ENCODE measurements around the gene CMIP. TPM values are rescaled to one million over a fixed set of nuclear protein-coding genes. Genes with fewer than 3 reads are reported as not detected.

The CMIP gene
- polyA plus RNA-seq, 1 experiment: 2.7 TPM

DNA sequence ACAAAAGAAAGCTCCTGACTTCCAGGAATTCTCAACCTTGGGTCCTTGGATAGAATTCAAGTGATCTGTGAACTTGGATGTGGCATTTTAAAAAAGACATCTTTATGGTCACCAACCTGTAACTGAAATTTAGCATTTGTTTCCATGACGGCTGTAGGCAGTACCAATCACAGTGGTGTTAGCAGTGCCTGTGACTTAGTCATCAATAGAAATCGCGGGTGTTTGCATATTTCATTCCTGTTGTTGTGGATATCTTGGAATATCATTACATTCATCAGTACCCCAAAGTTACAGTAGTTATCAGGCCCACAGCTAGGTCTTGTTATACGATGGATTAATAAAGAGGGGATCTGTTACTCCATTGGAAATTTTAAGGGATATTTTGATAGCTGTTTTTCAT lies 81.6 kb downstream of the CMIP start:
- no peak for DNase-seq (ENCODE audit: low read depth, low spot score)
- H3K27me3 ChIP-seq (ENCODE audit: control insufficient read depth, insufficient read depth, low read length): no peaks in the 10 kb centered on the region
- no peak overlapping the region for H3K4me3 ChIP-seq (ENCODE audit: low read depth, low read length)
- TF ChIP-seq, protein P1, sequence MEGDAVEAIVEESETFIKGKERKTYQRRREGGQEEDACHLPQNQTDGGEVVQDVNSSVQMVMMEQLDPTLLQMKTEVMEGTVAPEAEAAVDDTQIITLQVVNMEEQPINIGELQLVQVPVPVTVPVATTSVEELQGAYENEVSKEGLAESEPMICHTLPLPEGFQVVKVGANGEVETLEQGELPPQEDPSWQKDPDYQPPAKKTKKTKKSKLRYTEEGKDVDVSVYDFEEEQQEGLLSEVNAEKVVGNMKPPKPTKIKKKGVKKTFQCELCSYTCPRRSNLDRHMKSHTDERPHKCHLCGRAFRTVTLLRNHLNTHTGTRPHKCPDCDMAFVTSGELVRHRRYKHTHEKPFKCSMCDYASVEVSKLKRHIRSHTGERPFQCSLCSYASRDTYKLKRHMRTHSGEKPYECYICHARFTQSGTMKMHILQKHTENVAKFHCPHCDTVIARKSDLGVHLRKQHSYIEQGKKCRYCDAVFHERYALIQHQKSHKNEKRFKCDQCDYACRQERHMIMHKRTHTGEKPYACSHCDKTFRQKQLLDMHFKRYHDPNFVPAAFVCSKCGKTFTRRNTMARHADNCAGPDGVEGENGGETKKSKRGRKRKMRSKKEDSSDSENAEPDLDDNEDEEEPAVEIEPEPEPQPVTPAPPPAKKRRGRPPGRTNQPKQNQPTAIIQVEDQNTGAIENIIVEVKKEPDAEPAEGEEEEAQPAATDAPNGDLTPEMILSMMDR (IDR thresholded peaks at IDR 0.05; ENCODE audit: low read depth, low read length): no peak
- CTCF ChIA-PET: interaction anchor here (1.3 kb wide), 1 partner anchor 27 kb away, joined by 3 read pairs; no protein-coding TSS in a partner anchor
- POLR2A ChIA-PET: no interaction called here
- H3K27ac ChIP-seq (ENCODE audit: low read depth, low read length): no peak overlapping the region
- H3K9me3 ChIP-seq (ENCODE audit: control insufficient read depth, insufficient read depth, low read length): peaks cover 4% of the 10 kb centered on the region; the same call in 1 of the 2 replicates

DNA sequence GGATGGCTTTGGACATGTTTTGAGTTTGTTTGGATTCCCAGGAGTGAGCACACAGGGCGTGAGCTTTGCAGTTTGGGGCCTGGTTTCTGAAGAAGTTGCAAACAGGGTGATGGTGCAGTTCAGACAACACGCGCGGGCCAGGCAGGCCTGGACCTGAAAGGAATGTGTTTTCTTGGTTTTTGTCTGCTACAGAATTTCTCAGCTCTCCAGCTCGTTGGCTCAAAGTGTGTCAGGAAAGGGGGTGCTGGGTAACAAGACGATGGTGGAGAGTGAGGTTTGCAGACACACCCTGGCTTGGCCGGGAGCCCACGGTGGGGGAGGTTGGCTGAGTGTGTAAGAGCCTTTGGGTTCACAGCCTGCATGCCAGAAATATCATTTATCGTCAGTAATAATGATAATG lies 82.3 kb downstream of the CMIP start:
- no peaks in the 10 kb centered on the region for H3K27me3 ChIP-seq (ENCODE audit: control insufficient read depth, insufficient read depth, low read length)
- TF ChIP-seq, protein P1 (IDR thresholded peaks at IDR 0.05; ENCODE audit: low read depth, low read length): no peak
- H3K9me3 ChIP-seq (ENCODE audit: control insufficient read depth, insufficient read depth, low read length): peaks cover 4% of the 10 kb centered on the region; the same call in 1 of the 2 replicates
- no peak for DNase-seq (ENCODE audit: low read depth, low spot score)
- ChIA-PET POLR2A (no interaction called here), CTCF (interaction anchor here (1.3 kb wide), 2 partner anchors 26 to 170 kb away, joined by 3 read pairs; no protein-coding TSS in a partner anchor)
- H3K27ac ChIP-seq (ENCODE audit: low read depth, low read length): peak overlapping the region; percentile 31
- H3K4me3 ChIP-seq (ENCODE audit: low read depth, low read length): no peak overlapping the region

DNA sequence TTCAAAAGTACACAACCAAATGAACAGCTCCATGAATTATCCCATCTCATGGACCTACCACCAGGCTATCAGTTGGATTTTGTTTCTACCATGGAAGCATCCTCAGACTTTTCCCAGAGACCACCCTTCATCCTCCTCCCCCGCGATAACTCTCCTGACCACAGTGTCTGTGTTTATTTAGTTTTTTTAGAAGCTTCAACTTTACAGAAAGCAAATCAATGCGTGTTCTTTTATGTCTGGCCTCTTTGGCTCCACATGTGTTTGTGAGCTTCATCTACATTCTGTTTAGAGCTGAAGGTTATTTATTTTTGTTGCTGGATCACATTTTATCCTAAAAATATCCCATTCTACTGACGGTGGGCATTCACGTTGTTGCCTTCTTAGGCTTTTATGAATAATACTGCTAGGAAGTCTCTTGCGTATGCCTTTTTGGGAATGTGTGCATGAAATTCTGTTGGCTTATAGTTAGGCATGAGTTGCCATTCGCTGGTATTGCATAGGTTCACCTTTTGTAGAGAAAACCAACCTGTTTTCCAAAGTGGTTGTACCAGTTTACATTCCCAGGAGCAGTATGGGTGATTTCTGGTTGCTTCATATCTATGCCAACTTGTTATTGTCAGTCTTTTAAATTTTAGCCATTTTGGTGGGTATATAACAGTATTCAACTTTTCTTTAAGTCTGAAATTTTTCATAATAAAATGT lies 83.0 kb downstream of the CMIP start:
- DNase-seq (ENCODE audit: low read depth, low spot score): no peak
- TF ChIP-seq, protein P1 (IDR thresholded peaks at IDR 0.05; ENCODE audit: low read depth, low read length): no peak
- ChIA-PET CTCF (interaction anchor here (1.3 kb wide), 1 partner anchor 169 kb away, joined by 3 read pairs; no protein-coding TSS in a partner anchor), POLR2A (no interaction called here)
- Histone ChIP-seq H3K27ac (ENCODE audit: low read depth, low read length) (no peak overlapping the region), H3K4me3 (ENCODE audit: low read depth, low read length) (no peak overlapping the region), H3K27me3 (ENCODE audit: control insufficient read depth, insufficient read depth, low read length) (no peaks in the 10 kb centered on the region), H3K9me3 (ENCODE audit: control insufficient read depth, insufficient read depth, low read length) (peaks cover 4% of the 10 kb centered on the region; the same call in 1 of the 2 replicates)

DNA sequence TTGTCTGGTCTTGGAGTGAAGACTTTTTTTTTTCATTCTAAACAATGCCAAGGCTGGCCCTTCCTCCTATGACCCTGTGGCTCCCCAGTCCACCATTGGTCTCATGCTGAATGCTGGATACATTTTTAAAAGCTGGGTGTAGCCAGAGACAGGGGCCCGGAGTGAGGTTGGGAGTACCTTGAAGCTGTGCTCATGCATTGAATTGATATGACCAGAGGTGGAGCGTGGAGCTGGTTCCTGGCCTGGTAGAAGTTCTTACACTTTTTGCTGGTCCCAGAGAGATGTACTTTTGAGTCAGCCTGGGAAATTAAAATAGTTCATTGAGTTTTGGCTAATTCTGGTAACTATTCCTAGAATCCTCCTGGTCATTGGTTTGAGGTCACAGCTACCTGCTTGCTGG lies 83.6 kb downstream of the CMIP start:
- H3K4me3 ChIP-seq (ENCODE audit: low read depth, low read length): no peak overlapping the region
- H3K27me3 ChIP-seq (ENCODE audit: control insufficient read depth, insufficient read depth, low read length): no peaks in the 10 kb centered on the region
- TF ChIP-seq, protein P1 (IDR thresholded peaks at IDR 0.05; ENCODE audit: low read depth, low read length): no peak
- ChIA-PET POLR2A (no interaction called here), CTCF (interaction anchor here (1.3 kb wide), 1 partner anchor 169 kb away, joined by 3 read pairs; no protein-coding TSS in a partner anchor)
- DNase-seq (ENCODE audit: low read depth, low spot score): no peak
- H3K9me3 ChIP-seq (ENCODE audit: control insufficient read depth, insufficient read depth, low read length): peaks cover 4% of the 10 kb centered on the region; the same call in 1 of the 2 replicates
- no peak overlapping the region for H3K27ac ChIP-seq (ENCODE audit: low read depth, low read length)

DNA sequence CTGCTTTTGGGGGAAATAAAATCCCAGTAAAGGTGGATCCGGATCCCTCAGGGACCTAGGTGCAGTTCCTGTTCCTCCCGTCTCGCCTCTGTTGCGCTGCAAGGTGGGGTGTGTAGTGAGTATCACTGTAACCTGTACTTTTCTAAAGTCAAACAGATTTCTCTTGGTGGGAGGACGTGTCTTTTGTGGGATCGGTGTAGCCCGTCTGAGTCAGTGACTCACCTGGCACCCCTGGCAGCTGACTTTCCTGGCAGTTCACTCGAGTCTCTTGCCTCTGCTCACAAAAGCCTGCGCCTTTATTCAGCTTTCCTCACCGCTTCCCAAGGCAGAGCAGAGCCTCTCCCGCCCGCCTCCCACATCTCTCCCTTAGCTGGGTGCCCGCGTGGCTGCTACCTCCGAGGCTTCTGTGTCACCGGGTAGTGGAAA lies 85.7 kb downstream of the CMIP start:
- Histone ChIP-seq H3K4me3 (ENCODE audit: low read depth, low read length) (no peak overlapping the region), H3K27ac (ENCODE audit: low read depth, low read length) (no peak overlapping the region), H3K27me3 (ENCODE audit: control insufficient read depth, insufficient read depth, low read length) (no peaks in the 10 kb centered on the region), H3K9me3 (ENCODE audit: control insufficient read depth, insufficient read depth, low read length) (peaks cover 4% of the 10 kb centered on the region; the same call in 1 of the 2 replicates)
- TF ChIP-seq, protein P1 (IDR thresholded peaks at IDR 0.05; ENCODE audit: low read depth, low read length): no peak
- ChIA-PET CTCF (no interaction called here), POLR2A (no interaction called here)
- no peak for DNase-seq (ENCODE audit: low read depth, low spot score)
